ENCODE results near the gene BRD4. TPM values are rescaled to one million over a fixed set of nuclear protein-coding genes. Genes with fewer than 3 reads are reported as not detected.

The BRD4 gene
- total and polyA plus RNA-seq, 8 donors = 10.6 to 113 (median 20.5) TPM

- Histone ChIP-seq H3K27ac (peak overlapping the region in 3 of 5 donors; percentile 56 to 77 (median 65)), H3K4me1 (peaks cover 28 to 50% (median 41%) of the 10 kb centered on the region in 4 donors), H3K9me3 (no peaks in the 10 kb centered on the region), H3K4me3 (peak overlapping the region; percentile 40 to 60 (median 48)), H3K27me3 (peaks cover 0 to 91% (median 30%) of the 10 kb centered on the region in 3 donors), H3K36me3 (no peaks in the 10 kb centered on the region)
- 70 to 78% (median 74%) methylated on average over 12 to 15 of the region's 15 CpGs for WGBS, 5 donors
- TF ChIP-seq EP300 (IDR thresholded peaks at IDR 0.05) (no peak), POLR2AphosphoS5 (IDR thresholded peaks at IDR 0.05) (no peak), POLR2A (IDR thresholded peaks at IDR 0.05) (no peak)
- TF ChIP-seq, protein P1, sequence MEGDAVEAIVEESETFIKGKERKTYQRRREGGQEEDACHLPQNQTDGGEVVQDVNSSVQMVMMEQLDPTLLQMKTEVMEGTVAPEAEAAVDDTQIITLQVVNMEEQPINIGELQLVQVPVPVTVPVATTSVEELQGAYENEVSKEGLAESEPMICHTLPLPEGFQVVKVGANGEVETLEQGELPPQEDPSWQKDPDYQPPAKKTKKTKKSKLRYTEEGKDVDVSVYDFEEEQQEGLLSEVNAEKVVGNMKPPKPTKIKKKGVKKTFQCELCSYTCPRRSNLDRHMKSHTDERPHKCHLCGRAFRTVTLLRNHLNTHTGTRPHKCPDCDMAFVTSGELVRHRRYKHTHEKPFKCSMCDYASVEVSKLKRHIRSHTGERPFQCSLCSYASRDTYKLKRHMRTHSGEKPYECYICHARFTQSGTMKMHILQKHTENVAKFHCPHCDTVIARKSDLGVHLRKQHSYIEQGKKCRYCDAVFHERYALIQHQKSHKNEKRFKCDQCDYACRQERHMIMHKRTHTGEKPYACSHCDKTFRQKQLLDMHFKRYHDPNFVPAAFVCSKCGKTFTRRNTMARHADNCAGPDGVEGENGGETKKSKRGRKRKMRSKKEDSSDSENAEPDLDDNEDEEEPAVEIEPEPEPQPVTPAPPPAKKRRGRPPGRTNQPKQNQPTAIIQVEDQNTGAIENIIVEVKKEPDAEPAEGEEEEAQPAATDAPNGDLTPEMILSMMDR (IDR thresholded peaks at IDR 0.05) = no peak
- intact Hi-C loops (cut with DNase I; ENCODE audit: low total_unique reads) = no loop called here
- DNase-seq = no peak
Observed at GRCh38 chr19:15198951-15199660, 133.2 kb downstream of the BRD4 start.

DNA sequence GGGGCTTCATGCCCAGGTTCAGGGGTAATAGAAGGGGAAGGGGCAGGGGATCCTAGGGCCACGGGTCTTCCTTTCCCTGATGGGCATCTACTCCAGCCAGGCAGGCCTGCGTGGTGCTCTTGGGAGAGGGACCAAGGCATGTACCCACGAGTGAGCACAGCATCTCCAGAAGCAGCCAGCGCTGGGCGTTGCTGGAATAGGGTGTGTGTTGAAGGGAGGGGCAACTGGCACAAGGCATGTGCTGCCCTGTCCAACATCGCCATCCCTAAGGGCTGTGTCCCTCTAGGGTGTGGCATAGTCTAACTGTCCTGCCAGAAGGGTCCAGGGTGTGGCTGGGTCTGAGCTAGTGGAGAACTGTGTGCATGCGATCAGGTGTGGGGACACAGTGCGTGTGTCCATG lies 134.4 kb downstream of the BRD4 start:
- no peaks in the 10 kb centered on the region for H3K9me3 ChIP-seq
- peak overlapping the region in 1 of 5 donors; percentile 7 for H3K27ac ChIP-seq
- peaks cover 28 to 50% (median 41%) of the 10 kb centered on the region in 4 donors for H3K4me1 ChIP-seq
- peaks cover 0 to 93% (median 30%) of the 10 kb centered on the region in 3 donors for H3K27me3 ChIP-seq
- H3K4me3 ChIP-seq = no peak overlapping the region
- no peaks in the 10 kb centered on the region for H3K36me3 ChIP-seq
- TF ChIP-seq POLR2AphosphoS5 (IDR thresholded peaks at IDR 0.05) (no peak), EP300 (IDR thresholded peaks at IDR 0.05) (no peak), POLR2A (IDR thresholded peaks at IDR 0.05) (no peak)
- TF ChIP-seq, protein P1 (IDR thresholded peaks at IDR 0.05) = no peak
- WGBS, 5 donors = 18 to 42% (median 27%) methylated on average over 8 of the region's 8 CpGs
- DNase-seq = no peak
- intact Hi-C loops (cut with DNase I; ENCODE audit: low total_unique reads) = no loop called here

GRCh38 chr19:15197275-15197941 lies 134.9 kb downstream of the BRD4 start:
- Histone ChIP-seq H3K36me3 (no peaks in the 10 kb centered on the region), H3K4me3 (no peak overlapping the region), H3K27me3 (peaks cover 0 to 89% (median 30%) of the 10 kb centered on the region in 3 donors), H3K27ac (peak overlapping the region in 2 of 5 donors; percentile 7 to 58), H3K4me1 (peaks cover 28 to 50% (median 41%) of the 10 kb centered on the region in 4 donors), H3K9me3 (no peaks in the 10 kb centered on the region)
- TF ChIP-seq EP300 (IDR thresholded peaks at IDR 0.05) (no peak), POLR2AphosphoS5 (IDR thresholded peaks at IDR 0.05) (no peak), POLR2A (IDR thresholded peaks at IDR 0.05) (no peak)
- TF ChIP-seq, protein P1 (IDR thresholded peaks at IDR 0.05) = no peak
- intact Hi-C loops (cut with DNase I; ENCODE audit: low total_unique reads) = no loop called here
- peak in 1 of 2 donors; percentile 60 for DNase-seq
- 15 to 25% (median 22%) methylated on average over 13 to 14 of the region's 14 CpGs for WGBS, 5 donors

DNA sequence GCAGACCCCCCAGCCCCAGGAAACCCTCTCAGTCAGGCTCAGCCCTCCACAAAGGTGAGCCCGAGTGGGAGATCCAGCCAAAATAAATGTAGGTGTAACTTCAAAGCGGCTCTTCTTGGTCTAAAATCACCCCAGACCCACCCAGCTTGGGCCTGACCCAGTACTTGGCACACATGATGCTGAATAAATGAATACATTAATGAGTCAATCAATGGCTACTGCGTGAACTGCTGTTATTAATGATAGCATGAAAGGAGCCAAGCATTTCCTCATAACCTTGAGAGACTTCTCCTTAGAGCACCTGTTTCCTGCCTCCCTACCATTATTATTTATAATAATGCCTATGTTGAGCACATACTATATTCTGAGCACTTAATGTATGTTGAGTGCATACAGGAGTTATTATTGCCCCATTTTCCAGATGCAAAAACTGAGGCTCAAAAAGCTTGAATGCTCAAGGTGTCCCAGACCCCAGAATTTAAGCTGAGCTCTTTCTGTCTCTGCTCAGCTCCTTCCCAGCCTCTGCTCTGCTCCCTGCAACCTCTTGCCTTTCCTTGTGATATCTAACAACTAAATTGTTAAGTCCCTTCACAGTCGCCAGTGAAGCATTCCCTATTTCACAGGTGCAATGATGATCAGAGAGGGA lies 135.9 kb downstream of the BRD4 start:
- Histone ChIP-seq H3K27ac (peak overlapping the region; percentile 12 to 73 (median 58)), H3K36me3 (peaks cover 0 to 8% (median 0%) of the 10 kb centered on the region in 4 donors), H3K27me3 (peaks cover 0 to 87% (median 30%) of the 10 kb centered on the region in 3 donors), H3K4me3 (peak overlapping the region; percentile 49 to 53 (median 51)), H3K4me1 (peaks cover 28 to 50% (median 41%) of the 10 kb centered on the region in 4 donors), H3K9me3 (no peaks in the 10 kb centered on the region)
- no peak for DNase-seq
- TF ChIP-seq POLR2A (IDR thresholded peaks at IDR 0.05) = no peak
- WGBS, 5 donors = 27 to 57% (median 35%) methylated on average over 4 of the region's 4 CpGs
- intact Hi-C loops (cut with DNase I; ENCODE audit: low total_unique reads) = no loop called here

All from stomach (tissue), 9 donors.